ENCODE results near the gene GPR78.

GRCh38 chr4:8534611-8535010, 45.6 kb upstream of the GPR78 start:
- TF ChIP-seq, protein P1, sequence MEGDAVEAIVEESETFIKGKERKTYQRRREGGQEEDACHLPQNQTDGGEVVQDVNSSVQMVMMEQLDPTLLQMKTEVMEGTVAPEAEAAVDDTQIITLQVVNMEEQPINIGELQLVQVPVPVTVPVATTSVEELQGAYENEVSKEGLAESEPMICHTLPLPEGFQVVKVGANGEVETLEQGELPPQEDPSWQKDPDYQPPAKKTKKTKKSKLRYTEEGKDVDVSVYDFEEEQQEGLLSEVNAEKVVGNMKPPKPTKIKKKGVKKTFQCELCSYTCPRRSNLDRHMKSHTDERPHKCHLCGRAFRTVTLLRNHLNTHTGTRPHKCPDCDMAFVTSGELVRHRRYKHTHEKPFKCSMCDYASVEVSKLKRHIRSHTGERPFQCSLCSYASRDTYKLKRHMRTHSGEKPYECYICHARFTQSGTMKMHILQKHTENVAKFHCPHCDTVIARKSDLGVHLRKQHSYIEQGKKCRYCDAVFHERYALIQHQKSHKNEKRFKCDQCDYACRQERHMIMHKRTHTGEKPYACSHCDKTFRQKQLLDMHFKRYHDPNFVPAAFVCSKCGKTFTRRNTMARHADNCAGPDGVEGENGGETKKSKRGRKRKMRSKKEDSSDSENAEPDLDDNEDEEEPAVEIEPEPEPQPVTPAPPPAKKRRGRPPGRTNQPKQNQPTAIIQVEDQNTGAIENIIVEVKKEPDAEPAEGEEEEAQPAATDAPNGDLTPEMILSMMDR (IDR thresholded peaks at IDR 0.05), result no peak
- no peak for TF ChIP-seq POLR2AphosphoS5 (IDR thresholded peaks at IDR 0.05)

All from suprapubic skin (tissue), 3 donors.